Transverse colon (tissue), 4 donors: ENCODE results near the gene CCDC82. TPM values are rescaled to one million over a fixed set of nuclear protein-coding genes. Genes with fewer than 3 reads are reported as not detected.

Source experiments
- DNase-seq: peaks from one replicate; pipeline ENCODE4 v3.0.0-alpha.2; 2019
- H3K27ac ChIP-seq, 4 donors: fragments of 200-600 bp; sonication (generic); 2 replicates each; pipeline ENCODE4 v1.5.1; 2016 to 2018; ENCODE audit warnings: inconsistent platforms in 4 of 4
- H3K27me3 ChIP-seq: fragments of 200-600 bp; sonication (generic); 2 replicates; pipeline ENCODE4 v1.5.1; 2017; ENCODE audit warnings: inconsistent platforms
- H3K36me3 ChIP-seq, 4 donors: fragments of 200-600 bp; sonication (generic); 2 replicates each; pipeline ENCODE4 v1.5.1; 2017 to 2019; ENCODE audit warnings: inconsistent platforms in 4 of 4
- H3K4me1 ChIP-seq, 4 donors: fragments of 200-600 bp; sonication (generic); 2 replicates each; pipeline ENCODE4 v1.5.1; 2017 to 2020; ENCODE audit warnings: inconsistent platforms in 4 of 4
- H3K4me3 ChIP-seq, 4 donors: fragments of 200-600 bp; sonication (generic); 1 replicate in 1 of 4; 2 replicates in 3 of 4; pipeline versions ENCODE4 v1.5.1 to v1.6.1; 2017 to 2019; ENCODE audit warnings: inconsistent platforms in 4 of 4
- H3K9me3 ChIP-seq, 2 donors: fragments of 200-600 bp; sonication (generic); 2 replicates each; pipeline ENCODE4 v1.5.1; 2017 to 2019; ENCODE audit warnings: inconsistent platforms in 2 of 2
- EP300 ChIP-seq: sonication (generic); formaldehyde crosslinking; IDR thresholded peaks from one replicate; pipeline ENCODE4 v1.6.1; 2017; ENCODE audit warnings: antibody characterized with exemption, low read depth
- POLR2A ChIP-seq: fragments of 450-650 bp; IDR thresholded peaks from one replicate; pipeline ENCODE4 v1.6.1; 2016; ENCODE audit warnings: antibody characterized with exemption, mild to moderate bottlenecking, moderate library complexity
- POLR2AphosphoS5 ChIP-seq, 3 donors: sonication (generic); formaldehyde crosslinking; IDR thresholded peaks; one replicate each; pipeline ENCODE4 v1.6.1; 2016; ENCODE audit warnings: antibody characterized with exemption in 3 of 3
- WGBS, 2 donors: methylation state at CpG; one replicate each; pipeline ENCODE4 v1.1.5; 2018; ENCODE audit warnings: low coverage in 1 of 2; 5-methylcytosine and 5-hydroxymethylcytosine counted together
- in situ Hi-C, 4 donors: fragments of 200-750 bp; cut with MboI; loops; one replicate each; pipeline versions ENCODE4 v1.15.0 to v1.15.1; 2017; ENCODE audit warnings: low sequenced_read_pairs in 3 of 4, low pct_ligation_motif_present in 1 of 4, low pct_unique_long_range_greater_than_20kb in 1 of 4
- intact Hi-C: fragments of 100-400 bp; cut with DNase I; formaldehyde crosslinking; loops from one replicate; pipeline ENCODE4 v1.15.1; 2023; ENCODE audit warnings: low total_unique reads
- total RNA-seq, 4 donors: library from RNA; depleted of rRNA; stranded (reverse); fragments of >200 nt; gene quantifications; one replicate each; pipeline ENCODE4 v1.1.0, GENCODE V29; 2016
- TF ChIP-seq, protein P1 (sequence below), 5 experiments: fragments of 200-600 bp in 3 of 5; fragments of 450-650 bp in 2 of 5; sonication (generic) in 3 of 5; IDR thresholded peaks; 1 replicate in 2 of 5; 2 replicates in 3 of 5; pipeline ENCODE4 v1.5.1; 2016 to 2017; ENCODE audit warnings: antibody characterized with exemption in 5 of 5, inconsistent platforms in 3 of 5, mild to moderate bottlenecking in 2 of 5, moderate library complexity in 1 of 5

Gene CCDC82
- total RNA-seq, 4 donors from 2014 or later, result 9.6 to 41.1 (median 23.8) TPM

GRCh38 chr11:96328395-96329010 is 61.2 kb downstream of the CCDC82 start:
- in situ Hi-C loops (loop anchor here in 3 of 4 donors (25.0 kb wide), 2 partner anchors 91 to 266 kb away; no protein-coding TSS in a partner anchor), intact Hi-C loops (no loop called here)
- Histone ChIP-seq H3K27me3 (no peaks in the 10 kb centered on the region), H3K9me3 (no peaks in the 10 kb centered on the region), H3K4me1 (peaks cover 18 to 44% (median 31%) of the 10 kb centered on the region in 4 donors), H3K4me3 (no peak overlapping the region), H3K36me3 (no peaks in the 10 kb centered on the region), H3K27ac (no peak overlapping the region)
- no peak for TF ChIP-seq POLR2AphosphoS5 (IDR thresholded peaks at IDR 0.05)
- no peak for TF ChIP-seq EP300
- TF ChIP-seq, protein P1, sequence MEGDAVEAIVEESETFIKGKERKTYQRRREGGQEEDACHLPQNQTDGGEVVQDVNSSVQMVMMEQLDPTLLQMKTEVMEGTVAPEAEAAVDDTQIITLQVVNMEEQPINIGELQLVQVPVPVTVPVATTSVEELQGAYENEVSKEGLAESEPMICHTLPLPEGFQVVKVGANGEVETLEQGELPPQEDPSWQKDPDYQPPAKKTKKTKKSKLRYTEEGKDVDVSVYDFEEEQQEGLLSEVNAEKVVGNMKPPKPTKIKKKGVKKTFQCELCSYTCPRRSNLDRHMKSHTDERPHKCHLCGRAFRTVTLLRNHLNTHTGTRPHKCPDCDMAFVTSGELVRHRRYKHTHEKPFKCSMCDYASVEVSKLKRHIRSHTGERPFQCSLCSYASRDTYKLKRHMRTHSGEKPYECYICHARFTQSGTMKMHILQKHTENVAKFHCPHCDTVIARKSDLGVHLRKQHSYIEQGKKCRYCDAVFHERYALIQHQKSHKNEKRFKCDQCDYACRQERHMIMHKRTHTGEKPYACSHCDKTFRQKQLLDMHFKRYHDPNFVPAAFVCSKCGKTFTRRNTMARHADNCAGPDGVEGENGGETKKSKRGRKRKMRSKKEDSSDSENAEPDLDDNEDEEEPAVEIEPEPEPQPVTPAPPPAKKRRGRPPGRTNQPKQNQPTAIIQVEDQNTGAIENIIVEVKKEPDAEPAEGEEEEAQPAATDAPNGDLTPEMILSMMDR (IDR thresholded peaks at IDR 0.05), result no peak
- TF ChIP-seq POLR2A, result no peak
- DNase-seq, result no peak
- WGBS, 2 donors, result 78 to 85% methylated on average over 8 of the region's 8 CpGs

DNA sequence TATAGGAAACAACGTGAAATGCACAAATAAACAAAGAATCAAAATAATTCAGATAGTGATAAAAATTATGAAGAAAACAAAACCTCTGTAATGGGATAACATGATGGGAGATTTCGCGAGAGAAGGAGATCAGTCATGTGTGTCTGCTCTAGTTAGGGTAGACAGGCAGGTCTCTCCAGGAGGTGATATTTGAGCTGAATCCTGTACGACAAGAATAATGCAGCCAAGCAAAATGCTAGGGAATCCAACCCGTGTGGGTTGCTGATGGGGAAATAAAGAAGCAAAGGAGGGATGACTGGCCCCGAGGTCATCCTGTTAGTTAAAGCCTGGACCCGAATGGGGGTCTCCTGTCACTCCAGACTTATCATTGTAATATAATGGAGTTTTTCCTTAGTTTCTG is 62.8 kb downstream of the CCDC82 start:
- DNase-seq, result no peak
- no peaks in the 10 kb centered on the region for H3K36me3 ChIP-seq
- in situ Hi-C loops, result loop anchor here in 3 of 4 donors (25.0 kb wide), 2 partner anchors 90 to 265 kb away; no protein-coding TSS in a partner anchor
- 93 to 95% methylated on average over 5 to 7 of the region's 7 CpGs for WGBS, 2 donors
- H3K9me3 ChIP-seq, result no peaks in the 10 kb centered on the region
- no peaks in the 10 kb centered on the region for H3K27me3 ChIP-seq
- intact Hi-C loops, result no loop called here
- no peak for TF ChIP-seq POLR2AphosphoS5 (IDR thresholded peaks at IDR 0.05)
- TF ChIP-seq POLR2A, result no peak
- TF ChIP-seq, protein P1 (IDR thresholded peaks at IDR 0.05), result no peak
- TF ChIP-seq EP300, result no peak
- H3K4me1 ChIP-seq, result peaks cover 14 to 29% (median 17%) of the 10 kb centered on the region in 4 donors
- H3K27ac ChIP-seq, result no peak overlapping the region
- H3K4me3 ChIP-seq, result no peak overlapping the region

DNA sequence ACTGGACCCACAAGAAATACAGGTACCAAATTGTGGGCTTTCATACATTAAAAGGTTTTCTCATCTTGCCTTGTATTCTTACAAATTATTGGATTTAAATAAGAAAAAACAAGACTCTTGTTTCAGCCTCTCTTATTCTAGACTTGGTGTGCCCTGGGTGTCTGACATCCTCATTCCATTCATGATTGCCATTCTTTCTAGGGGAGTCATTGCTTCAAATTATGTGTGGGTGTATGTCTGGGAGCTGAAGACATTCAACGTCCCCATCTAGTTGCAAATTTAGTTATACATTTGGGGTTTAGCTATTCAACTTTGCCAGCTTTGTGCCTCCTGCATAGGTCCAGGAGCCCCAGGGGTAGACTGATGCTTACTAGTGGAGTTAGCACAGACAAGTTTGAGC is 64.8 kb downstream of the CCDC82 start:
- no peak overlapping the region for H3K4me3 ChIP-seq
- no peak for DNase-seq
- H3K9me3 ChIP-seq, result no peaks in the 10 kb centered on the region
- no peak overlapping the region for H3K27ac ChIP-seq
- TF ChIP-seq, protein P1 (IDR thresholded peaks at IDR 0.05), result no peak
- TF ChIP-seq POLR2AphosphoS5 (IDR thresholded peaks at IDR 0.05), result no peak
- TF ChIP-seq EP300, result no peak
- no peak for TF ChIP-seq POLR2A
- intact Hi-C loops, result no loop called here
- no peaks in the 10 kb centered on the region for H3K27me3 ChIP-seq
- in situ Hi-C loops, result loop anchor here in 3 of 4 donors (25.0 kb wide), 2 partner anchors 88 to 263 kb away; no protein-coding TSS in a partner anchor
- 50 to 63% methylated on average over 1 of the region's 1 CpG for WGBS, 2 donors
- no peaks in the 10 kb centered on the region for H3K36me3 ChIP-seq
- peaks cover 10 to 18% (median 13%) of the 10 kb centered on the region in 4 donors for H3K4me1 ChIP-seq

DNA sequence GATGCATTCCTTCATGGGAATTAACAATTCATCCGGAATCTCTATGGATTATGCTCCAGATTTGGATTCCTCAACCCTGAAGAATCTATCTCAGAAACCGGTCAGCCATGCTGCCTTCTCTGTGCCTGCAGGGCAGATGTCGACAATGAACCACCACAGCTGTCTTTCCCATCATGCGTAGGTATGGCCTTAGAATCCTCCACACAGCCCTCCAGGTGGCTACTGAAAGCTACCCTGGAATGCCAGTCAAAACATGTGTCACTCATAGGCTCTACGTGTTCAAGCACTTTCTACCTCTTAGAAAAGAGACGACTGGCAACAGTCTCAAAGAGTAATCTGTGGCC is 66.1 kb downstream of the CCDC82 start:
- Histone ChIP-seq H3K36me3 (no peaks in the 10 kb centered on the region), H3K4me1 (peaks cover 0 to 9% (median 5%) of the 10 kb centered on the region in 4 donors), H3K4me3 (no peak overlapping the region), H3K27me3 (no peaks in the 10 kb centered on the region), H3K27ac (no peak overlapping the region), H3K9me3 (no peaks in the 10 kb centered on the region)
- intact Hi-C loops (no loop called here), in situ Hi-C loops (no loop called here)
- TF ChIP-seq POLR2AphosphoS5 (IDR thresholded peaks at IDR 0.05), result no peak
- no peak for TF ChIP-seq EP300
- TF ChIP-seq, protein P1 (IDR thresholded peaks at IDR 0.05), result no peak
- no peak for TF ChIP-seq POLR2A
- no peak for DNase-seq
- WGBS, 2 donors, result 93 to 94% methylated on average over 3 to 6 of the region's 6 CpGs
